ENCODE measurements around the gene KIF4A. TPM values are rescaled to one million over a fixed set of nuclear protein-coding genes. Genes with fewer than 3 reads are reported as not detected.

KIF4A gene
- total RNA-seq, 1 experiment from 2014 or later, result 52.9 TPM

DNA sequence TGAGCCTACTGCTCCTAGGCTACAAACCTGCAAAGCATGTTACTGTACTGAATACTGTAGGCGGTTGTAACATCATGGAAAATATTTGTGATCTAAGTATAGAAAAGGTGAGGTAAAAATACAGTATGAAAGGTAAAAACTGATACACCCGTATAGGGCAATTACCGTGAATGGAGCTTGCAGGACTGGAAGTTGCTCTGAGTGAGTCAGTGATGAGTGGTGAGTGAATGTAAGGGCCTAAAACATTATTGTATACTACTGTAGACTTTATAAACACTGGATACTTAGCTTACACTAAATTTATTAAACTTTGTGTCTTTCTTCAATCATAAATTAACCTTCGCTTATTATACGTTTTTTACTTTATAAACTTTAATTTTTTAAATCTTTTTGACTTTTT is 3.7 kb downstream of the KIF4A start:
- peaks cover 30% of the 10 kb centered on the region for H3K79me2 ChIP-seq (ENCODE audit: low read depth)
- H3K9me2 ChIP-seq (ENCODE audit: insufficient read depth), result no peaks in the 10 kb centered on the region
- H2AFZ ChIP-seq, result no peak overlapping the region
- no peaks in the 10 kb centered on the region for H3K9me3 ChIP-seq (ENCODE audit: insufficient read depth, low read depth)
- H3K4me3 ChIP-seq, result no peak overlapping the region
- DNase-seq, result no peak
- peaks cover 11% of the 10 kb centered on the region for H3K4me1 ChIP-seq (replicated peaks; ENCODE audit: insufficient read depth)
- no TSS peak for BruUV-seq (replicated peaks)
- no peaks in the 10 kb centered on the region for H4K20me1 ChIP-seq (ENCODE audit: insufficient read depth)
- TF ChIP-seq, protein P1, sequence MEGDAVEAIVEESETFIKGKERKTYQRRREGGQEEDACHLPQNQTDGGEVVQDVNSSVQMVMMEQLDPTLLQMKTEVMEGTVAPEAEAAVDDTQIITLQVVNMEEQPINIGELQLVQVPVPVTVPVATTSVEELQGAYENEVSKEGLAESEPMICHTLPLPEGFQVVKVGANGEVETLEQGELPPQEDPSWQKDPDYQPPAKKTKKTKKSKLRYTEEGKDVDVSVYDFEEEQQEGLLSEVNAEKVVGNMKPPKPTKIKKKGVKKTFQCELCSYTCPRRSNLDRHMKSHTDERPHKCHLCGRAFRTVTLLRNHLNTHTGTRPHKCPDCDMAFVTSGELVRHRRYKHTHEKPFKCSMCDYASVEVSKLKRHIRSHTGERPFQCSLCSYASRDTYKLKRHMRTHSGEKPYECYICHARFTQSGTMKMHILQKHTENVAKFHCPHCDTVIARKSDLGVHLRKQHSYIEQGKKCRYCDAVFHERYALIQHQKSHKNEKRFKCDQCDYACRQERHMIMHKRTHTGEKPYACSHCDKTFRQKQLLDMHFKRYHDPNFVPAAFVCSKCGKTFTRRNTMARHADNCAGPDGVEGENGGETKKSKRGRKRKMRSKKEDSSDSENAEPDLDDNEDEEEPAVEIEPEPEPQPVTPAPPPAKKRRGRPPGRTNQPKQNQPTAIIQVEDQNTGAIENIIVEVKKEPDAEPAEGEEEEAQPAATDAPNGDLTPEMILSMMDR (conservative IDR thresholded peaks at IDR 0.05), result no peak
- TF ChIP-seq EZH2 (IDR thresholded peaks at IDR 0.05; ENCODE audit: low read depth), result no peak
- intact Hi-C loops (cut with micrococcal nuclease; ENCODE audit: unreplicated experiment), result loop anchor here (10.0 kb wide), 1 partner anchor 101 kb away; no protein-coding TSS in a partner anchor
- no peaks in the 10 kb centered on the region for H3K27me3 ChIP-seq (ENCODE audit: insufficient read depth, low read depth)
- no peaks in the 10 kb centered on the region for H3F3A ChIP-seq (ENCODE audit: insufficient read depth, low read depth)
- ChIA-PET POLR2A (ENCODE audit: unreplicated experiment) (no interaction called here), CTCF (interaction anchor here (1.5 kb wide), 1 partner anchor 160 kb away, joined by 5 read pairs; the partner anchor contains the start of gene IGBP1)
- no peak overlapping the region for H3K27ac ChIP-seq
- H3K4me2 ChIP-seq, result no peak overlapping the region
- H3K36me3 ChIP-seq (ENCODE audit: low read depth), result 0 out of 2 replicates have a peak, but pooled peaks cover 4% of the 10 kb centered on the region

DNA sequence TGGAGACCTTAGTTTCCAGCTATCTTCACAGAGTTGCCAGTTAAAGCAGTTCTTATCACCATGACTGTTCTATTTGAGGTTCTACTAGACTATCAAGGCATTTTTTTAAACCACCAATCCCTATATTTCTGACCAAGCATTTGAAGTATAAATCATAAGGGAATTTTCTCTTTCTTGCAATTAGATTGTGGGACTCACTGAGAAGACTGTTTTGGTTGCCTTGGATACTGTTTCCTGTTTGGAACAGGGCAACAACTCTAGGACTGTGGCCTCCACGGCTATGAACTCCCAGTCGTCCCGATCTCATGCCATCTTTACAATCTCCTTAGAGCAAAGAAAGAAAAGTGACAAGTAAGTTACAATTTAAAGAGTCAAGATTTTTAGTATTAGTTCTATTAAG is 11.8 kb downstream of the KIF4A start:
- no peaks in the 10 kb centered on the region for H3K79me2 ChIP-seq (ENCODE audit: low read depth)
- H4K20me1 ChIP-seq (ENCODE audit: insufficient read depth), result no peaks in the 10 kb centered on the region
- H3K27ac ChIP-seq, result no peak overlapping the region
- no peaks in the 10 kb centered on the region for H3K4me1 ChIP-seq (replicated peaks; ENCODE audit: insufficient read depth)
- H3K9me2 ChIP-seq (ENCODE audit: insufficient read depth), result no peaks in the 10 kb centered on the region
- ChIA-PET POLR2A (ENCODE audit: unreplicated experiment) (no interaction called here), CTCF (no interaction called here)
- H3F3A ChIP-seq (ENCODE audit: insufficient read depth, low read depth), result no peaks in the 10 kb centered on the region
- no peaks in the 10 kb centered on the region for H3K9me3 ChIP-seq (ENCODE audit: insufficient read depth, low read depth)
- H3K4me2 ChIP-seq, result no peak overlapping the region
- H2AFZ ChIP-seq, result no peak overlapping the region
- no peak for DNase-seq
- TF ChIP-seq EZH2 (IDR thresholded peaks at IDR 0.05; ENCODE audit: low read depth), result no peak
- TF ChIP-seq, protein P1 (conservative IDR thresholded peaks at IDR 0.05), result no peak
- H3K4me3 ChIP-seq, result no peak overlapping the region
- H3K27me3 ChIP-seq (ENCODE audit: insufficient read depth, low read depth), result no peaks in the 10 kb centered on the region
- no TSS peak for BruUV-seq (replicated peaks)
- H3K36me3 ChIP-seq (ENCODE audit: low read depth), result 0 out of 2 replicates have a peak, but pooled peaks cover 2% of the 10 kb centered on the region
- intact Hi-C loops (cut with micrococcal nuclease; ENCODE audit: unreplicated experiment), result no loop called here

DNA sequence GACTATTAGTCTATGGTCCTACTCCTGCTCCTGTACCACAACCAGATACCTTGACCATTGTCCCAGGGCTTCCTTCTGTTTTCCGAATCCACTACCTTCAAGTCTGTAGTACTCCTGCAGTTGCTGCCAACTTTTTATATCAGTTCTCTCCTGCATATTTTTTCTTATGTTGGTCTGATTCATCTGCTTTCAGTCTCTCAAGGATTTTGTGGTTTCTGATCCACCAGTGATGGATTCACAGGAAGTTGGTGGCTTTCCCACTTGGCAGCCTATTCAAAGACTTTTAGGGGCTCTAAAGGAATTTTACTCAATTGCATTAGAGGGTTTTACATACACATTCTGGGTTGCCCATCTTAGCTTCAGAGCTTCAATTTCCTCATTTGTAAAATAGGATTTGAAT is 23.6 kb downstream of the KIF4A start:
- no peaks in the 10 kb centered on the region for H4K20me1 ChIP-seq (ENCODE audit: insufficient read depth)
- TF ChIP-seq, protein P1 (conservative IDR thresholded peaks at IDR 0.05), result no peak
- no peak for TF ChIP-seq EZH2 (IDR thresholded peaks at IDR 0.05; ENCODE audit: low read depth)
- H3K4me2 ChIP-seq, result no peak overlapping the region
- no peaks in the 10 kb centered on the region for H3K9me2 ChIP-seq (ENCODE audit: insufficient read depth)
- H3K27me3 ChIP-seq (ENCODE audit: insufficient read depth, low read depth), result no peaks in the 10 kb centered on the region
- H2AFZ ChIP-seq, result no peak overlapping the region
- no TSS peak for BruUV-seq (replicated peaks)
- H3K36me3 ChIP-seq (ENCODE audit: low read depth), result no peaks in the 10 kb centered on the region
- ChIA-PET POLR2A (ENCODE audit: unreplicated experiment) (no interaction called here), CTCF (no interaction called here)
- no peak overlapping the region for H3K4me3 ChIP-seq
- no peak overlapping the region for H3K27ac ChIP-seq
- intact Hi-C loops (cut with micrococcal nuclease; ENCODE audit: unreplicated experiment), result no loop called here
- no peaks in the 10 kb centered on the region for H3F3A ChIP-seq (ENCODE audit: insufficient read depth, low read depth)
- no peaks in the 10 kb centered on the region for H3K9me3 ChIP-seq (ENCODE audit: insufficient read depth, low read depth)
- DNase-seq, result no peak
- H3K4me1 ChIP-seq (replicated peaks; ENCODE audit: insufficient read depth), result no peaks in the 10 kb centered on the region
- H3K79me2 ChIP-seq (ENCODE audit: low read depth), result no peaks in the 10 kb centered on the region
